ENCODE data around the gene ALG12. TPM values are rescaled to one million over a fixed set of nuclear protein-coding genes. Genes with fewer than 3 reads are reported as not detected.

The ALG12 gene
- total and polyA plus RNA-seq, 2 of the 13 experiments (the other 11 are each of a cell fraction or from before 2014, with no cell fraction given): 7.8 to 15.8 TPM

- TF ChIP-seq ZIK1 (CRISPR knock-in tag; IDR thresholded peaks at IDR 0.05; ENCODE audit: borderline replicate concordance, low read depth) (0 out of 2 replicates have a peak, but pooled peaks have one; percentile 27), HNRNPH1 (optimal IDR thresholded peaks at IDR 0.05; ENCODE audit: low read depth, low read length) (peak; percentile 11), ZFY (CRISPR knock-in tag; IDR thresholded peaks at IDR 0.05) (peak; percentile 32; the same call in 1 of the 2 replicates), ZNF556 (CRISPR knock-in tag; IDR thresholded peaks at IDR 0.05; ENCODE audit: borderline replicate concordance) (0 out of 2 replicates have a peak, but pooled peaks have one; percentile 9), ZC3H13 (CRISPR knock-in tag; IDR thresholded peaks at IDR 0.05) (0 out of 2 replicates have a peak, but pooled peaks have one; percentile 21), ZFP82 (CRISPR knock-in tag; IDR thresholded peaks at IDR 0.05; ENCODE audit: borderline replicate concordance) (0 out of 2 replicates have a peak, but pooled peaks have one; percentile 54), ZBTB7A (CRISPR knock-in tag; IDR thresholded peaks at IDR 0.05) (0 out of 2 replicates have a peak, but pooled peaks have one; percentile 75), ZNF660 (CRISPR knock-in tag; IDR thresholded peaks at IDR 0.05; ENCODE audit: borderline replicate concordance, low read depth) (no peak), ZMAT3 (CRISPR knock-in tag; conservative IDR thresholded peaks at IDR 0.05) (0 out of 2 replicates have a peak, but pooled peaks have one; percentile 12), KAT7 (CRISPR knock-in tag; IDR thresholded peaks at IDR 0.05; ENCODE audit: borderline replicate concordance) (no peak), FOXK1 (CRISPR knock-in tag; IDR thresholded peaks at IDR 0.05; ENCODE audit: borderline replicate concordance, low read depth) (no peak), NFATC3 (CRISPR knock-in tag; IDR thresholded peaks at IDR 0.05) (0 out of 2 replicates have a peak, but pooled peaks have one; percentile 25), TARDBP (CRISPR knock-in tag; IDR thresholded peaks at IDR 0.05) (0 out of 2 replicates have a peak, but pooled peaks have one; percentile 10), RAD21 (CRISPR knock-in tag; IDR thresholded peaks at IDR 0.05) (0 out of 2 replicates have a peak, but pooled peaks have one; percentile 15), ARNTL (CRISPR knock-in tag; IDR thresholded peaks at IDR 0.05) (0 out of 2 replicates have a peak, but pooled peaks have one; percentile 21), ARNT2 (CRISPR knock-in tag; IDR thresholded peaks at IDR 0.05; ENCODE audit: low read depth) (0 out of 2 replicates have a peak, but pooled peaks have one; percentile 37), ZNF230 (CRISPR knock-in tag; IDR thresholded peaks at IDR 0.05) (0 out of 2 replicates have a peak, but pooled peaks have one; percentile 4), ZNF367 (CRISPR knock-in tag; IDR thresholded peaks at IDR 0.05; ENCODE audit: borderline replicate concordance) (no peak), SP5 (CRISPR knock-in tag; IDR thresholded peaks at IDR 0.05; ENCODE audit: borderline replicate concordance, low read depth) (peak; percentile 21; the same call in 1 of the 2 replicates), AGO2 (optimal IDR thresholded peaks at IDR 0.05; ENCODE audit: low read depth, low read length) (peak; percentile 50), HCFC1 (IDR thresholded peaks at IDR 0.05; ENCODE audit: low read depth, low read length) (no peak), ZEB1 (IDR thresholded peaks at IDR 0.05; ENCODE audit: insufficient replicate concordance, low read depth) (peak; percentile 49), NKX3-1 (CRISPR knock-in tag; IDR thresholded peaks at IDR 0.05) (no peak)
- TF ChIP-seq, protein P1, sequence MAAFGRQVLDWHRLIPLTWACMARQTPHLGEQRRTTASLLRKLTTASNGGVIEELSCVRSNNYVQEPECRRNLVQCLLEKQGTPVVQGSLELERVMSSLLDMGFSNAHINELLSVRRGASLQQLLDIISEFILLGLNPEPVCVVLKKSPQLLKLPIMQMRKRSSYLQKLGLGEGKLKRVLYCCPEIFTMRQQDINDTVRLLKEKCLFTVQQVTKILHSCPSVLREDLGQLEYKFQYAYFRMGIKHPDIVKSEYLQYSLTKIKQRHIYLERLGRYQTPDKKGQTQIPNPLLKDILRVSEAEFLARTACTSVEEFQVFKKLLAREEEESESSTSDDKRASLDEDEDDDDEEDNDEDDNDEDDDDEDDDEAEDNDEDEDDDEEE (CRISPR knock-in tag; IDR thresholded peaks at IDR 0.05): 0 out of 2 replicates have a peak, but pooled peaks have one; percentile 7
- TF ChIP-seq, protein P2, sequence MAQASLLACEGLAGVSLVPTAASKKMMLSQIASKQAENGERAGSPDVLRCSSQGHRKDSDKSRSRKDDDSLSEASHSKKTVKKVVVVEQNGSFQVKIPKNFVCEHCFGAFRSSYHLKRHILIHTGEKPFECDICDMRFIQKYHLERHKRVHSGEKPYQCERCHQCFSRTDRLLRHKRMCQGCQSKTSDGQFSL (CRISPR knock-in tag; IDR thresholded peaks at IDR 0.05): no peak
These were observed 31.7 kb upstream of the ALG12 start (continued) for GRCh38 chr22:49949914-49950292.
